Lung microvascular endothelial cell (primary cell): ENCODE measurements around the gene APOBR. TPM values are rescaled to one million over a fixed set of nuclear protein-coding genes. Genes with fewer than 3 reads are reported as not detected.
"Not testable (repeated sequence)": the region's sequence is repeated elsewhere in the genome, so short reads cannot be mapped to it uniquely, and the experiment has no call there.

Experiments used
- DNase-seq, 2 donors: peaks; one replicate each; pipeline versions ENCODE4 v3.0.0 to v3.0.0-alpha.2; 2010; ENCODE audit warnings: low read depth in 2 of 2
- total RNA-seq: library from RNA; depleted of rRNA; stranded (reverse); fragments of >200 nt; gene quantifications from 2 replicates; pipeline ENCODE4 v1.2.1, GENCODE V29; 2014

The APOBR gene
- total RNA-seq, 1 donor from 2014 or later: not detected

DNA sequence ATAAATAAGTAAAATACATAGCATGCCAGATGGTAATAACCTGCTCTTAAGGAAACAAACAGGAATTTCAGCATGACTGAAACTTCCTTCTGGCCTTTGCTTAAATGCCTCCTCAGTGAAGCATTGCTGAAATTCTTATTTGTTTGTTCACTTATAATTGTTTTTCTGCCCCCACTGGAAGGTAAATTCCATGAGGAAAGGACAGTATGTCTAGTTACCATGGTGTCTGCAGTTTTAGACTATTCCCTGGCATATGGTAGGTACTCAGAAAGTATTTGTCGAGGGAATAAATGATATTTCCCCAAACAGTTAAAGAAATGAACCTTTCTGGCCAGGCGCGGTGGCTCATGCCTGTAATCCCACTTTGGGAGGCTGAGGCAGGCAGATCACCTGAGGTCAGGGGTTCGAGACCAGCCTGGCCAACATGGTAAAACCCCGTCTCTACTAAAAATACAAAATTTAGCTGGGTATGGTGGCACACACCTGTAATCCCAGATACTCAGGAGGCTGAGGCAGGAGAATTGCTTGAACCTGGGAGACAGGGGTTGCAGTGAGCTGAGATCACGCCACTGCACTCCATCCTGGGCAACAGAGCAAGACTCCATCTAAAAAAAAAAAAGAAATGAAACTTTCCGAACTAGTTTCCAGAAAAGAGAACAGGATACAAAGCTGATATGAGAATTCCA, 32.8 kb downstream of the APOBR start:
- peak in 1 of 2 donors; percentile 49 for DNase-seq

DNA sequence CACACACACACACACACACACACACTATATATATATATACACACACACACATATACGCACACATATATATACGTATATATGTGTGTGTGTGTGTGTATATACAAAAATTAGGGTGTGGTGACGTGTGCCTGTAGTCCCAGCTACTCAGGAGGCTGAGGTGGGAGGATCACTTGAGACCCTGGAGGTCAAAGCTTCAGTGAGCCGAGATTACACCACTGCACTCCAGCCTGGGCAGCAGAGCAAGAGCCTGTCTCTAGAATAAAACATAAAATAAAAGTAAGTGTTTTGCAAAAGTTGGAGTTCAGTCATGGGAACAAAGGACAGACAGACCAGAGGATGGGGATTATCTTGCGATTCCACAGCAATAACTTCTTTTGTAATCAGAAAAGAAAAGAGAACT, 33.5 kb downstream of the APOBR start:
- DNase-seq: no peak

DNA sequence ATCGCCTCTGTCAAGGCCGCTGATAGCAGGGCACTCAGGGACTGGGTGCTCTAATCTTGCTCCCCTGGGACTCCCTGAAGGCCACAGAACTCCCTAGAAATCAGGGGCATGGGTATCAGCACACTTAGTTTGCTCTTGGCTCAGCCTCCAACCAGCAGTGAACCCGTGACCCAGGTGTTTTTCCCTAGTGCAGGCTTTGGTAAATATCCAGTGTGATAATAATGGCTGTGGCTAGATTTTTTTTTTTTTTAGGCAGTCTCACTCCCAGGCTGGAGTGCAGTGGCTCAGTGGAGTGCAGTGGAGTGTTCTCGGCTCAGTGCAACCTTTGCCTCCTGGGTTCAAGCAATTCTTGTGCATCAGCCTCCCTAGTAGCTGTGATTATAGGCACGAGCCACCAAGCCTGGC, 34.0 kb downstream of the APOBR start:
- peak in 1 of 2 donors; percentile 51 for DNase-seq

DNA sequence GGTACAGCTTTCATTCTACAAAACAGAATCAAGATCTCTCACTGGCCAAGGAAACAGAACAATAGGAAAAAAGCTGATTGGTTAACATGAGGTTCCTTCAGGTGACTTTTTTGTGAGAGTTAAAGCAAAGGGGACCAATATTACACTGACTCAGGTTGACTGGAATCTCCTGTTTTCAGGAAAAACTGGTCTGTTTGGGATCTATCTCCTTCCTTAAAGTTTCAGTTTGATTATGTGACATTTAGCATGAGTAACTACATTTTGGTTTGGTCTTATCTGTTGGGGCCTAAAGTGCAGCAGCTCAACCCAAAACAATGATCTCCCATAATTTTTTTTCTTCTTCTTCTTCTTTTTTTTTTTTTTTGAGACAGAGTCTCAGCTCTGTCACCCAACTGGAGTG, 34.7 kb downstream of the APOBR start:
- no peak for DNase-seq

DNA sequence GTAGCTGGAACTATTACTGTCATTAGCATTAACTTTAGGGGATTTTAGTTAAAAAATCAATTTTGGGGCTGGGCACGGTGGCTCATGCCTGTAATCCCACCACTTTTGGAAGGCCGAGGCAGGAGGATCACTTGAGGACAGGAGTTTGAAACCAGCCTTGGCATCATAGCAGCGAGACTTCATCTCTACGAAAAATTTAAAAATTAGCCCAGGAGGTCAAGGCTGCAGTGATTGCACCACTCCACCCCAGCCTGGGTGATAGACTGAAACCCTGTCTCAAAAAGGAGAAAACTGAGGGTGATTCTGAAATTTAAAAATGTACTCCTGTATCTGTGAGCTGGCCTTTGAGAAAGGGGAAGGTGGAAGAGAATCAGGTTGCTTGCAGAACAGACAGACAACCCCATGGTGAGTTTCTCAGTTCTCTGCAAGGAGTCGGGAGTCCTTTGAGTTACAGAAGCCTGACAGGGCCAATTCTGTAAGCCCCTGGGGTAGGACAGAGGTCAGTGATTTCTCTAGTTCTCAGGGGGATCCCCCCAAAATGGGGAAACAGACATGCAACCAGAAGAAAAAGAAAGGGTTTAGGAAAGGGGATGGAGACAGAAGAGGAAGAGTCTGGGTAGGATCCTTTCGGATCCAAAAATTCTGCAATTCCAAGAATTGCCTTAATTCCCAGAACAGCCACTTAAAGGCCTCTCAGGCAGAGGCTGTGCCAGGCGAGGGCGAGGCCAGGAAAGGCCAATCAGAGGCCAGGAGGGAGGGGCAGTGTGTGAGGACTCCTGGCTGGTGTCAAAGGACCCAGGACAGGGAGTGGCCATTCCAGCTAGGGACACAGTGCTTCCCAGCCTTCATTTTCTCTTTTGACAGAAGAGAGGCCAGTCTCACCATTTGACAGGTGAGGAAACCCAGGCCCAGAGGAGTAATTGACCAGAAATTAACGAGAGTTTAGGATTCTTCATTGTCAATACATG, 37.6 kb downstream of the APOBR start:
- no peak for DNase-seq

DNA sequence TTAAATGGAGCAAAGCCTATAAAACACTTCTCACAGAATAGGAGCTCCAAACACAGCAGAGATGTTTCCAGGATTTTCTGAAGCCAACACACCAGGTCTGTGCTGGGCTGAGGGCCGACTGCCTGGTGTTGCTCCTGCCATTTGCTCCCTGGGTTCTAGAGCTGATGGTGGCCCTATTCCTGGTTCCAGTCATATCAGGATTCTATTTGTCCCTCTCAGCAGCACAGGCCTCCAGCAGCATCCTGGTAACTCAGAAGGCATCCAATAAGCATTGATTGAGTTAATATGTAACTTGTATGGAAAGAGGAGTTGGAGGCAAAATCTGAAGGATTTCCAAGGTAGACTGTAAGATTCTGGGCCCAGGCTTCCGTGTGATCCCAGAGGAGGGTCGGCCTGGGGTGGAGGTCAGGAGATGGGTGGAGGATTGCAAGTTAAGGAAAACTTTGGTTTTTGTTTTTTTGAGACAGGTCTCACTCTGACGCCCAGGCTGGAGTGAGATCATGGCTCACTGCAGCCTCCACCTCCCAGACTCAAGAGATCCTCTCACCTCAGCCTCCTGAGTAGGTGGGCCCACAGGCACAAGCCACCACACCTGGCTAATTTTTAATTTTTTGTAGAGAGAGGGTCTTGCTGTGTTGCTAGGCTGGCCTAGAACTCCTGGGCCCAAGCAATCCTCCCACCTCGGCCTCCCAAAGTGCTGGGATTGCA, 38.7 kb downstream of the APOBR start:
- no peak for DNase-seq

DNA sequence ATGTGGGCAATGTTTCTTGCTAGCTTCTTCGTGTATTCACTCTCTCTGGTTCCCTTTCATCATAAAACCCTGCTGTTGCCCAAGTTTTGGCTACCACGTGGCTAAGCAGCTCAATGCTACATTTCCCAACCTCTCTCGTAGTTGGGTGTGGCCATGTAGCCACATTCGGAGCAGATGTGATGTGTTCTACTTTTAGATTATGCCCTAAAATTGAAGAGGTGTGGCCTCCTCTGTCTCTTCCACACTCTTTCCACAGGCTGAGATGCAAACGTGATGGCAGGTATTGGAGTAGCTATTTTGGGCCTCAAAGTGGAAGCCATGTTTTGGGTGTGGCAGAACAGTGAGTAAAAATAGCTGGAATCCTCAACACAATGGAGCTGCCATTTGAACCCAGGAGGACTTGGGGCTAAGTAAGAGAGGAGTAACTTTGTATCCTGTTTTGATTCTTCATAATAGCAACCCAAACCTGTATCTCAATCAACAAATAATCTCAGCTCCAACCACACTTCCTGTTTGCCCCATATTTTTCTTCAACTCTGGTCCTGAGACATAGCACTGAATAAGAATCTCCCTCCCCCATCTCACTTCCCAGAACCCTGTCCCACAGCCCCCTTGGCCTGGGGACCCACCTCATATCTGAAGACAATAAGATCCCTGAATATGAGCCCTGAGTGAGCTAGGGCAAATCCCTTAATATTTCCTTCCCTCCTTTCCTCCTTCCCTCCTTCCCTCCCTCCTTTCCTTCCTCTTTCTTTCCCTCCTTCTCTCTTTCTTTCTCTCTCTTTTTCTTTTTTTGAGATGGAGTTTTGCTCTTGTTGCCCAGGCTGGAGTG, 40.3 kb downstream of the APOBR start:
- DNase-seq: peak in 1 of 2 donors; percentile 7

DNA sequence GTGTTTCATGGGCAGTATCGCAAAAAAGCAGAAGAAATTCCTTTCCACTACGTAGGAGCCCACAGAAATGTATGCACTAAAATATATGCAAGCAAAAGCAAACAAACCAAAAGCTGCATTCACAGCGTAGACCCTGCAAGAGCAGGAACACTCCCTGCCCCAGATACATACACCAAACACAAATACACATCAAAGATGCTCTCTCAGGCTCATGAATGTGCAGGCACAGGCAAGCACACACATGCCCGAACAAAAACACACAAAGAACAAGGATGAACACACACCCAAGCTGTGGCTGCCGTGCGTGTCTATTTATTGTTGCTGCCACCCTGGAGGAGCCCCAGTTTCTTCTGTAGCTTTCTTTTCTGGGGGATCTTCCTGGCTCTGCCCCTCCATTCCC, 42.6 kb downstream of the APOBR start:
- no peak for DNase-seq

DNA sequence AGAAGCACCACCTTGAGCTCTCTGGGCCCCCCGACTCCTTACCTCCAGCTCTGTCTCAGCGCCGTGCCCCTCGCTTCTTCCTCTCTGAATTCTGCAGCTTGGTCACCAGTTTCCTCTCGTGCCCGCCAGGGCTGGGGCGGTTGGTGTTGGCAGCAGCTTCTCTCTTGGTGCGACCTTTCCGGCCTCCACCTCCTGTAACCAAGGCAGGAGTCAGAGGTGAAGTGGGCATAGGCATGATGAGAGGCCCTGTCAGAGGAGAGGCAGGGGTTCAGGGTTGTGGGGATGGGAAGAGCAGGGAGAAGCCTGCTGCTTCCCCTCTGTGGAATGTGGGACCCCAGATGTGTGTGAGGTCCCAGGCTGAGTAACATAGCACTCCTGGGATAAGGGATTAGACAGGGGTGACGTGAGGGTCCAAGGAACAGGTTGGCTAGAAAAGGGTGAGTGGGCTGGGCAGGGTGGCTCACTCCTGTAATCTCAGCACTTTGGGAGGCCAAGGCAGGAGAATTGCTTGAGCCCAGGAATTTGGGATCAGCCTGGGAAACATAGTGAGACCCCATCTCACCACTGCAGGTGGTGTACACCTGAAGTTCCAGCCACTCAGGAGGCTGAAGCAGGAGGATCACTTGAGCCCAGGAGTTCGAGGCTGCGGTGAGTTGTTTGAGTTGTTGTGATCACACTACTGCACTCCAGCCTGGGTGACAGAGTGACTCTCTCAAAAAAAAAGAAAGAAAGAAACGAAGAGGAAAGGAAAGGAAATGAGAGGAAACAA, 43.7 kb downstream of the APOBR start:
- DNase-seq: peak in 1 of 2 donors; percentile 7

DNA sequence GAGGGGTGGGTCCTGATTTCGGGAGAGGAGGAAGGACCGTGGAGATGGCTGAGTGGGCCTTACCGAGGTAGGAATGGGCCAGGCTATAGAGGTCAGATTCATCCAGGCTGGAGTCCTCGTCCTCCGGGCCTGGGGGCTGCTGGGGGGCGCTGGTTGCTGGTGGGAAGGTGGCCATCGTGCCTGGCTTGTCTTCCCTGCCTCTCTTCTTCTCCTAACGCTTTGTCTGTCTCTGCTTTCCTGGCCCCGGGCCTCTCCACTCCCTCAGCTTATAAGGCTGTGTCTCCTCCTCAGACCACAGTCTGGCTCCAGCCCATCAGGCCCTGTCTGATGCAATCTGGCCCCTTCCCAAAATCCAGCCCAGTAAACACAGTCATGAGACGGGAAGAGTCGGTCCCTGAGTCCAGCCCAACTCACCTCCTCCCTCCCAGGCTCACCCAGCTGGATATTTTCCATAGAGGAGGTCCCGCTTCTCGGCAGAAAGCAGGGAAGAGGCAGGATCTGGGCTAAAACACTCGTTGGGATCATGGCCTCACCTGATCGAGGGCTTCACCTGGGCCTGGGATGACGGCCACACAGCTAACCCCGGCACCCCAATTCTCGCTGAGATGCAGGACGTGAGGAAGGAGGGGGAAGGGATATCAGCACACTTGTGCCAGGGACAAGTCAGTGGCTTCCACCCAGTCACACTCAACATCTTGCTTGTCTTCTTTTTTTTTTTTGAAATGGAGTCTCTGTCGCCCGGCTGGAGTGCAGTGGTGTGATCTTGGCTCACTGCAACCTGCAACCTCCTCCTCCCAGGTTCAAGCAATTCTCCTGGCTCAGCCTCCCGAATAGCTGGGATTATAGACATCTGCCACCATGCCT, 44.5 kb downstream of the APOBR start, which contains the start of gene NUPR1:
Gene NUPR1 (minus strand): TSS at position 242 of the 864 bp plus-strand sequence. CDS start 67 bp downstream, at position 175.
- DNase-seq: peak; percentile 90 to 92

DNA sequence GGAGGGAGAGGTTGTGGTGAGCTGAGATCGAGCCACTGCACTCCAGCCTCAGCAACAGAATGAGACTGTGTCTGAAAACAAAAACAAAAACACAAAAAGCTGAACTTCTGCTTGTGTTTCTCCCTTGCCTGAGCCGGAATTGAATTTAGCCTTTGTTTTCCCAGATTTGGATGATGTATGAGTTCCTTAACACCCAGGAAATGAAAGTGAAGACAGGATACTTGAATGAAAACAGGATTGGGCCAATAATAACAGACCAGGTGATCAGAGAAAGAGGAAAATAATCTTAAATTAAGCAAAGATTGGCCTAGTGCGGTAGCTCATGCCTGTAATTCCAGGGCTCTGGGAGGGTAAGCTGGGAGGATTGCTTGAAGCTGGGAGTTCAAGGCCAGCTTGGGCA, 45.9 kb downstream of the APOBR start:
- DNase-seq: no peak

DNA sequence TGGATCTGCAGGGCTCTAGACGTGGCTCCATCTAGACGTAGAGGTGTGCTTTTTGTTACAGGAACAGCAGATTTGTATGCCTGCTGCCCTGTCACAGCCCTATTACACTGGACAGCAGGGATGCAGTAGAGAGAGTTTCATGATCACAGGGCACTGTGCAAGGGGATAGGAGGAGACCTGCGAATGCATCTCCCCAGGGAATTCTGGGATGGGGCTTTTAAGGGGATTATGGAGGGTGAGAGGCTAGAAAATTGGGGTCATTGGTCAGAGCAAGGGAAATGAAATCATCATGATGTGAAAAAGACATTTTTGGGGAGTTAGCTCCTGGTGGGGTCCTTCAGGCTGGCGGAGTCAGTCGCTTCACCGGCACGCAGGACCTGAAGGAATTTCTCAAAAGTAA, 48.2 kb downstream of the APOBR start:
- no peak for DNase-seq

DNA sequence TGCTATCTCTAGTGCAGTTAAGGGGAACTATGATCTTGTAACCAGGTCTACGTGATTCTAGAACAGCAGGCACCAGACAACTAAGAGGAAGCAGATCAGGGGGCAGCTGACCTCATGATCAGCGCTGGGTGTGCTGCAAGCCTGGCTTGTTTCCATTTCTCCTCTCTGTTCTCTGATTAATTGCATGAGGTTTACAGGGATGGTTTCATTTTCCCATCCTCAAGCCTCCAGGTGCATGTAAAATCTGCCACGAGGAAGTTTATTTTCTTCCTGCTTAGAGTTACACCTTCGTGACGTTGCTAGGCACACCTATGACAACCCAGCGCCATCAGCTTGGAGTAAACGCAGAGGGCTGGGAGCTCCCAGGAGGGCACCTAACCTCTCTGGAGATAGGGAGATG, 48.6 kb downstream of the APOBR start:
- DNase-seq: no peak

DNA sequence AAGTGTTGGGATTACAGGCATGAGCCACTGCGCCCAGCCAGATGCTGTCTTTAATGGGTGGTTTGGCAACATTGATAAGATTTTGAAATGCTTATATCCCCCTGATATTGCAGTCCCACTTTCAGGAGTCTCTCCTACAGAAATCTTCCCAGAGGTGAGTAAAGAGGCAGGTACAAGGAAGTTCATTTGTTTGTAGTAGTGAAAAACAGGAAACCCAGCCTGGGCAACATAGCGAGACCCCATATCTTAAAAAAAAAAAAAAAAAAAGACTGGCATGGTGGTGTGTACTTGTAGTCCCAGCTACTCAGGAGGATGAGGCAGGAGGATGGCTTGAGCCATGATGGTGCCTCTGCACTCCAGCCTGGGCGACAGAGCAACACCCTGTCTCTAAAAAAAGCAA, 50.6 kb downstream of the APOBR start:
- no peak for DNase-seq

DNA sequence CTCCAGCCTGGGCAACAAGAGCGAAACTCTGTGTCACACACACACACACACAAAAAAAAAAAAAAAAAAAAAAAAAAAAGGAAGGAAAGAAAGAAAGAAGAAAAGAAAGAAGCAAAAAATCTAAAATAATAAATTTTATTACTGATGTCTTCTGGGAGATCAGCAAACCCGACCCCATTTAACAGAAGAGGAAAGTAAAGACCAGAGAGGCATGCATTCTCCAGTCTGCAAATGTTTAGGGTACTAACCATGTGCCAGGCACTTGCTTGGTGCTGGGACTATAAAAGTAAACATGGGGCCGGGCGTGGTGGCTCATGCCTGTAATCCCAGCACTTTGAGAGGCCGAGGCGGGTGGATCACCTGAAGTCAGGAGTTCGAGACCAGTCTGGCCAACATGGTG, 51.5 kb downstream of the APOBR start:
- not testable (repeated sequence) for DNase-seq

DNA sequence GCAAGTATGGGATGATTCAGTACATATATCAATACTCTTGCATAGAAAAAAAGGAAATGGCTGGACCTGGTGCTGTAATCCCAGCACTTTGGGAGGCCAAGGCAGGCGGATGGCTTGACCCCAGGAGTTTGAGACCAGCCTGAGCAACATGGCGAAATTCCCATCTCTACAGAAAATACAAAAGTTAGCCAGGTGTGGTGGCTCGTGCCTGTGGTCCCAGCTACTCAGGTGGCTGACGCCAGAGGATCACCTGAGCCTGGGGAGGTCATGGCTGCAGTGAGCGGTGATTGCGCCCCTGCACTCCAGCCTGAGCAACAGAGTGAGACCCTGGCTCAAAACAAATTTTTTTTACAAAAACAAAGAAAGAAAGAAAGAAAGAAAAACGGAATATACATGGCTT, 52.2 kb downstream of the APOBR start:
- no peak for DNase-seq

DNA sequence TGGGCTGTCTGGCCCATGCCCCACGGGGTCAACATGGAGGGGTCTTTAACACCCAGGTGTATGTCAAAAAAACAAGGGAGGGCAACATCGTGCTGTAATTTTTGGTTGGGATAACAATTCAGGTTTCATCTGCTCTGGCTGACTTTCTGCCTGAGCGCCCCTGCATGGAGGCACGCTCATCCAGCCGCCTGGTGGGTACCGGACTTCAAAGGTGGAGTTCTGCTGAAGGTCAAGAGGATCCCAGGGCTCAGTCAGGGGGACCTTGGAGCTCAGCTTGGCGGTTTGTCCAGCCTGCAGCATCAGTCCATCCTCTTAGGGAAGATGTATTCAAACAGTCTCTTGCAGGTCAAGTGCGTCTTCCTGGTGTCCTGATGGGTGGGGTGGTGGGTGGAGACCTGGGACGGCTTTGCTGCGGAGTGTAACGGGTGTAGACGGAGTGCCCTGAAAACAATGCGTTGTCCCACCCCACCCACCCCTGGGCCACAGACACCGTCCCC, 53.9 kb downstream of the APOBR start:
- DNase-seq: no peak
